GM18861 (cell line): Measurements from ENCODE around the gene PDZD2.
"Not testable (repeated sequence)": the region's sequence is repeated elsewhere in the genome, so short reads cannot be mapped to it uniquely, and the experiment has no call there.

Experiments used
- ATAC-seq: cut with Tn5 transposase; IDR thresholded peaks from one replicate; pipeline ENCODE4 v1.9.1; 2021; ENCODE audit not compliant: unreplicated experiment

Gene PDZD2

GRCh38 chr5:32090755-32091128 is 451.8 kb downstream of the PDZD2 start:
- ATAC-seq = no peak

GRCh38 chr5:32092938-32093812 is 454.2 kb downstream of the PDZD2 start:
- ATAC-seq = peak; percentile 89

- no peak for ATAC-seq
Observed at GRCh38 chr5:32094691-32095090, 455.8 kb downstream of the PDZD2 start.

- no peak for ATAC-seq
Observed at GRCh38 chr5:32095261-32095671, 456.3 kb downstream of the PDZD2 start.

GRCh38 chr5:32096891-32097595 is 458.1 kb downstream of the PDZD2 start:
- no peak for ATAC-seq

- ATAC-seq = no peak
Observed at GRCh38 chr5:32098291-32098690, 459.4 kb downstream of the PDZD2 start.

DNA sequence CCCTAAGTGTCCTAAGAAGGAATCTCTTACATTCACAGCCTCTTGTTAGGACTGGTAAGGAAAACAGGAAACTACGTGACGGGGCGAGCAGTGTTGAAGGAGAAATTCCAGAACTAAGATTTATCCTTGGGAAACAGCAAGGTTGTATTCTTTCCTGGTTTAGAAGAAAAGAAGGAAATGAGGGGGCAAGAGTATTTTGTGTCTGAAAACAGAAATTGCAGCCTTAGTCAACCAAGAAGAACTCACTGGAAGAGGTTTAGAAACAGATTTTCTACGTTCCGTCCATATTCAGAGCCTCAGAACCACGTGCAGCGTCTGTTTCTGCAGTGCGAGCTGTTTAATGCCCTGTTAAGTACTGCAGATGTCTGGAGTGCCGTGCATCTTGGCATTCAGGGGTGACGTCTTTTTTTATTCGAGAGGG is 460.0 kb downstream of the PDZD2 start:
- no peak for ATAC-seq

DNA sequence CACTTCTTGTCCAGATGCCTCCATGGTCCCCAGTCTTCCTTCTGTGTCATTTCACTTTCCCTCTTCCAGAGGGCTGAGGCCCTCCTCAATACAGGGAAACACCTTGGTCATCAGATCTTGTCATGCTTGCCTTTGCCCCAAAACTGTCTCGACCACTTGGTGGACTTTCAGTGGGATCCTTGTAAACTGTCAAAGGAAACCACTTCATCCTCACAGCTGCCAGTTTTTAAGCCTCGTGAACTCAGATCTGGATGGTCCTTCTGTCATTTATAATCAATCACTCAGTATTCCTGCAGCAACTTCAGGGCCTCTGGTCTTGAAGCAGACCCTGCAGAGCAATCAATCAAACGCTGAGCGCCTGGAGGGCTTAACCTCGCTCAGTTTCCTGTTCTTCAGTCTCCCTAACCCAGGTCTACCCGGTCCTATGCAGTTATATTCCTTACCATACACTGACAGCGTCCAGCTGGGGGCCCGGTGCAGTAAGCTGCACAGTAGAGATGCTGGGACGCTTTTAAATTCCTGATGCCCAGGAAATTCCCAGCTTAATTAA is 460.6 kb downstream of the PDZD2 start:
- ATAC-seq = no peak

GRCh38 chr5:32100230-32100629 is 461.3 kb downstream of the PDZD2 start:
- no peak for ATAC-seq

GRCh38 chr5:32100691-32101302 is 461.9 kb downstream of the PDZD2 start:
- ATAC-seq = no peak

GRCh38 chr5:32102254-32102986 is 463.5 kb downstream of the PDZD2 start:
- ATAC-seq = no peak

GRCh38 chr5:32103521-32103920 is 464.6 kb downstream of the PDZD2 start:
- no peak for ATAC-seq

GRCh38 chr5:32107291-32107690 is 468.4 kb downstream of the PDZD2 start:
- ATAC-seq = no peak

- no peak for ATAC-seq
Observed at GRCh38 chr5:32108167-32108566, 469.2 kb downstream of the PDZD2 start.

DNA sequence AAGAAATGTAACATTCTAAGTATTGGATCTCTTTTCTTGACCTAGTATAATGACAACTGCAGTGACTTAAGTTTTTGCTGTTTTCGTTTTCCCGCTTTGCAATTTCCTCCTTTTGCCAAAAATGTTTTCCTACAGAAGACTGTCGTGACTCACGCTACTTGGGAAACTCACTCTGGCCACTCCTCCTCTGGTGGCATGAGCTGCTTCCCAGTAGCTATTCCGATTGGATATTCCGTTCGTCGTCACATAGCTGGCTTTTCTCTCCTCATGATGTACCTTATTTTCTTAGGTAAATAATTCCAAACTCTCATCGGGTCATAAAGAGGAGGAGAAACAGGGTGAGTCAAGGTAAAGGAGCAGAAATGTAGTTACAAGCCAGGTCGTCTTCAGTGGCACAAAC is 470.3 kb downstream of the PDZD2 start:
- no peak for ATAC-seq

- ATAC-seq = no peak
Observed at GRCh38 chr5:32110111-32110696, 471.3 kb downstream of the PDZD2 start.

GRCh38 chr5:32115985-32116384 is 477.1 kb downstream of the PDZD2 start:
- no peak for ATAC-seq

DNA sequence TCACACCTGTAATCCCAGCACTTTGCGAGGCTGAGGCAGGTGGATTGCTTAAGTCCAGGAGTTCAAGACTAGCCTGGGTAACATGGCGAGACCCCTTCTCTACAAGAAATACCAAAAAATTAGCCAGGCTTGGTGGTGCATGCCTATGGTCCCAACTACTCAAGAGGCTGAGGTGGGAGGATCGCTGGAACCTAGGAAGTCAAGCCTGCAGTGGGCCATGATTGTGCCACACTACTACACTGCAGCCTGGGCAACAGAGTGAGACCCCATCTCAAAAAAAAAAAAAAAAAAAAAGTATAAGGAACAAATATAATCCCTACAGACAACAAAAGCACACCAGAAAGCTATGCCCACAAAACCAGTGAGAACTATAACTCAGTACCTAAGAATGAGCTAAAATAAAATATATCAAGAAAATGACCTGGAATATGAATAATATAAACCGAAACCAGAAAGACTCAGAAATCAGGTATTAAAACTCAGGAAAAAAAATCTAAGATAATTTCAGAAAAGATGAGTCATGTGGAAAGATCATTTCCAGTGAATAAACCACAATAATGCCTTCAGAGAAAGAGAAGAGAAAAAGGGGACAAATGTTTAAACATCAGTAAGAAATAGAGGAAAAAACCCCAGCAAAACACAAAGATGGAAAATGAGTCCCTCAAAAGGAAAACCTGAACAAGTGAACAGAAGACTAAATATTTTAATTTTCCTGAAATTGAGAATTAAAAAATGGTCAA is 477.8 kb downstream of the PDZD2 start:
- no peak for ATAC-seq

DNA sequence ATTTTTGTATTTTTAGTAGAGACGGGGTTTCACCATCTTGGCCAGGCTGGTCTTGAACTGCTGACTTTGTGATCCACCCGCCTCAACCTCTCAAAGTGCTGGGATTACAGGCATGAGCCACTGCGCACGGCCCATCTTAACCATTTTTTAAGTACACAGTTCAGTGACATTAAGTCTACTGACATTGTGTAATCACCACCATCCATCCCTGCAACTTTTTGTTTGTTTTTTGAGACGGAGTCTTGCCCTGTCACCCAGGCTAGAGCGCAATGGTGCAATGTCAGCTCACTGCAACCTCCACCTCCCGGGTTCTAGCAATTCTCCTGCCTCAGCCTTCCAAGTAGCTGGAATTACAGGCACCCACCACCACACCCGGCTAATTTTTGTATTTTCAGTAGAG is 480.0 kb downstream of the PDZD2 start:
- ATAC-seq = not testable (repeated sequence)
